Loucy (cell line): Measurements from ENCODE around the gene SLAMF1.

Experiments used
- EZH2phosphoT487 ChIP-seq: fragments of 200-600 bp; IDR thresholded peaks from 2 replicates; pipeline ENCODE4 v1.6.1; 2018; ENCODE audit warnings: antibody characterized with exemption, mild to moderate bottlenecking, moderate library complexity, borderline replicate concordance
- TF ChIP-seq, protein P1 (sequence below): fragments of 200-600 bp; sonication (generic); conservative IDR thresholded peaks from 2 replicates; pipeline ENCODE4 v1.5.1; 2014; ENCODE audit warnings: mild to moderate bottlenecking, antibody characterized with exemption, low read length

DNA sequence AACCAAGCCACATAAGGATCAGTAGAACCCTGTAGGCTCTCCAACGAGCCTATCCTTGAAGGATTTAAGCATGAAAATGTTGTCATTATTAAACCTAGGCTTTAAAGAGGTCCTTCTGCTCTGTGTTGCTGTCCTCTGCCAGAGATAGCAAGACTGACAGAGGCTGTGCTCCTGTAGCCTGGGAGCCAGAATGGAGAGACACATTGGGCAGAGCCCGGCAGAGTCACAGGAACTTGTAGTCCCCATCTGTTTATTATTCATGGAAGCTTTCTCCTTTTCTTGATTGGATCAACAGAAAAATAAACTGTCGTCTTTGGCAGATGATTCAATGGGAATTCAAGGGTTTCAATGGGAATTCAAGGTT, 19.2 kb upstream of the SLAMF1 start:
- TF ChIP-seq, protein P1, sequence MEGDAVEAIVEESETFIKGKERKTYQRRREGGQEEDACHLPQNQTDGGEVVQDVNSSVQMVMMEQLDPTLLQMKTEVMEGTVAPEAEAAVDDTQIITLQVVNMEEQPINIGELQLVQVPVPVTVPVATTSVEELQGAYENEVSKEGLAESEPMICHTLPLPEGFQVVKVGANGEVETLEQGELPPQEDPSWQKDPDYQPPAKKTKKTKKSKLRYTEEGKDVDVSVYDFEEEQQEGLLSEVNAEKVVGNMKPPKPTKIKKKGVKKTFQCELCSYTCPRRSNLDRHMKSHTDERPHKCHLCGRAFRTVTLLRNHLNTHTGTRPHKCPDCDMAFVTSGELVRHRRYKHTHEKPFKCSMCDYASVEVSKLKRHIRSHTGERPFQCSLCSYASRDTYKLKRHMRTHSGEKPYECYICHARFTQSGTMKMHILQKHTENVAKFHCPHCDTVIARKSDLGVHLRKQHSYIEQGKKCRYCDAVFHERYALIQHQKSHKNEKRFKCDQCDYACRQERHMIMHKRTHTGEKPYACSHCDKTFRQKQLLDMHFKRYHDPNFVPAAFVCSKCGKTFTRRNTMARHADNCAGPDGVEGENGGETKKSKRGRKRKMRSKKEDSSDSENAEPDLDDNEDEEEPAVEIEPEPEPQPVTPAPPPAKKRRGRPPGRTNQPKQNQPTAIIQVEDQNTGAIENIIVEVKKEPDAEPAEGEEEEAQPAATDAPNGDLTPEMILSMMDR: no peak
- TF ChIP-seq EZH2phosphoT487: no peak
